Measurements from ENCODE around the gene PTPRK. TPM values are rescaled to one million over a fixed set of nuclear protein-coding genes. Genes with fewer than 3 reads are reported as not detected.

PTPRK gene
- total RNA-seq, 2 experiments from 2014 or later: 1.8 to 2.2 TPM

DNA sequence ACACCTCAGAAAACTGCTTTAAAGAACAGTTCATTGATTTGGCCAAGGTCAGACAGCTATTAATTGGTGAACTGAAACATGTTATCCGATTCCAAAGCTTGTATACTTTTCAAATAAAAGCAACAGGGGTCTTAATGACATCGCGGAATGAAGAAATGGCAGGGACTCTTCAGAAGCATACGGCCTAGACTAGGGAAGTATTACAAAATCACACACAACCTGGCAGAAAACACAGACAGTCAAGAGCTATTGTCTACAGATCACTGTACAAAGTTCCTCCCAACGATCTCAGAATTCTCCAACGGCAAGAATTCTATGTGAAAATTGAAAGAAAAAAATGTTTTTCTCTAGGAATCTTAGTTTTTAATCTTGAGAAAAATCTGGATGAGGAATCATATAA is 105.5 kb downstream of the PTPRK start:
- Mint-ChIP-seq H3K4me1 (ENCODE audit: low read depth) (no peaks in the 10 kb centered on the region), H3K4me3 (no peak overlapping the region), H3K36me3 (no peaks in the 10 kb centered on the region), H3K9me3 (peaks cover 10% of the 10 kb centered on the region), H3K27ac (no peak overlapping the region), H3K27me3 (no peaks in the 10 kb centered on the region)
- ChIA-PET CTCF (no interaction called here), POLR2A (no interaction called here)
- no peak for DNase-seq
- intact Hi-C loops (cut with micrococcal nuclease): no loop called here

DNA sequence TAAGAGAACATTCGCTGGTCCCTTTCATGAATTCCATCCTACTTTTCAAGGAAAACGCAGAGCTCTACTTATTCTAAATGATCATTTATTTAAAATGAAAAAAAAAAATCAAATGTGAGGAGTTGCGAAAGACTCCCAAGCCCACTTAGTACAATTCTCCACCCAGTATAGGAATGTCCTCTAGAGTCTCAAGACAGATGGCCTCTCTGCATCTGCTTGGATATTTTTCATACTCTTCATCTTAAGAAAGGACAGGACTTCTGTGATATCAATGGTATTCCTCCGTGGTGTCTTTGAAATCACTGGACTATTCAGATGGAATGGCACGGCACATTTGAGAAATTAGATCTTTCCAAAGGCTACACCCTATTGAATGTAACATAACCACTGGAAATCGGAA is 107.1 kb downstream of the PTPRK start:
- ChIA-PET POLR2A (no interaction called here), CTCF (no interaction called here)
- Mint-ChIP-seq H3K9me3 (peaks cover 2% of the 10 kb centered on the region), H3K4me3 (no peak overlapping the region), H3K27me3 (no peaks in the 10 kb centered on the region), H3K4me1 (ENCODE audit: low read depth) (no peaks in the 10 kb centered on the region), H3K27ac (no peak overlapping the region), H3K36me3 (no peaks in the 10 kb centered on the region)
- DNase-seq: no peak
- intact Hi-C loops (cut with micrococcal nuclease): no loop called here

DNA sequence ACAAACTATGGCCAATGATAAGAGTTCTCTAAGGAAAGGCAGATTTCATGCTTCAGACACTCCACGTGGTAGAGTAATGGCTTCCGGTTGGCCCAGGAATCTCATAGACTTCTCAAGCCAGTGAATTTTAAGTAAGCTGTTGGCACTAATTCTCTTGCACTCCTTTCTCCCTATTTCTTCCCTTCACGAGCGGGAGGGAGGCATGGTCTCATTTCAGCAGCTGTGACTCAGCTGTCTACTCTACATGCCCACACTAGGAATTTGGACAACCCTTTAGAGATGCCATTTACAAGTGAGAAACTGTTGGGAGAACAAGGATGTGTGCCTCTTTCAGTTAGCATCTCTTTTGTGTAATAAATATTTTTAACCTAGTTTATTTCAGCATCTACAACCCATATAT is 107.7 kb downstream of the PTPRK start:
- intact Hi-C loops (cut with micrococcal nuclease): no loop called here
- H3K4me1 Mint-ChIP-seq (ENCODE audit: low read depth): no peaks in the 10 kb centered on the region
- H3K4me3 Mint-ChIP-seq: no peak overlapping the region
- no peaks in the 10 kb centered on the region for H3K36me3 Mint-ChIP-seq
- H3K9me3 Mint-ChIP-seq: no peaks in the 10 kb centered on the region
- DNase-seq: no peak
- no peak overlapping the region for H3K27ac Mint-ChIP-seq
- no peaks in the 10 kb centered on the region for H3K27me3 Mint-ChIP-seq
- ChIA-PET POLR2A (no interaction called here), CTCF (no interaction called here)

DNA sequence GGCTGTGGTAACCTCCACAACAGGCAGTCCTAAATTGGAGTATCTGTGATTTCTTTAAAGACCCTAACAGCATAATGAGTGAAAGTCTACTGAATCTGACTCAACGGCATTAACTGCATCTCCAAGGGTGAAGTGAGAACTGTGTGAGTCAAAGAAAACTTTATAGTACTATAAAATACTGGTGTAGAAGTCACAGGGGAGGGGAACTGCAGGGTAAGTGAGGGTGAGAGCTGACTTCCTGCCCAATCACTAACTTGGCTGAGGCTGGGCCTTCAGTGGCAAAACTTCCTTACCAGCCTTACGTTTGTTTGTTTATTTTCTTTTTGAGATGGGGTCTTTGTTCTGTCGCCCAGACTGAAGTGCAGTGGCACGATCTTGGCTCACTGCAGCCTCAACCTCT is 109.8 kb downstream of the PTPRK start:
- Mint-ChIP-seq H3K4me3 (no peak overlapping the region), H3K27ac (no peak overlapping the region), H3K36me3 (no peaks in the 10 kb centered on the region), H3K9me3 (no peaks in the 10 kb centered on the region), H3K4me1 (ENCODE audit: low read depth) (no peaks in the 10 kb centered on the region), H3K27me3 (no peaks in the 10 kb centered on the region)
- intact Hi-C loops (cut with micrococcal nuclease): no loop called here
- ChIA-PET CTCF (no interaction called here), POLR2A (no interaction called here)
- DNase-seq: no peak

DNA sequence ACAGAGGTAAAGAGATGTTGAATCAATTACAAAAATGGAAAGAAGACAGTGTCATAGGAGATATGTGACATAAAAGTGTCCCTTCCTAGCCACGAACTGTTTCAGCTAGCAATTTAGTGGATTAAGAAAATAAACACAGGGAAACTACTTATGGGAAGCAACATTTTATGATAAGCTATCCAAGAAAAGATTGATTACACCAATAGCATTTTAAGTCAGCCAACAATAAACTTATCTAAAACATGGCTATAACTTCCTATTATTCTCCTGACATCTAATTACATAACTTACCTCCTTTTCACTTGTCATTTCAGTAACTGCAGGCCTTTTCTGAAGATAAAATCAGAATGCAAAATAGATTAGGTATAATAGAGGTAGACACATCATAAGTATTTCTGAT is 111.4 kb downstream of the PTPRK start:
- no peaks in the 10 kb centered on the region for H3K27me3 Mint-ChIP-seq

DNA sequence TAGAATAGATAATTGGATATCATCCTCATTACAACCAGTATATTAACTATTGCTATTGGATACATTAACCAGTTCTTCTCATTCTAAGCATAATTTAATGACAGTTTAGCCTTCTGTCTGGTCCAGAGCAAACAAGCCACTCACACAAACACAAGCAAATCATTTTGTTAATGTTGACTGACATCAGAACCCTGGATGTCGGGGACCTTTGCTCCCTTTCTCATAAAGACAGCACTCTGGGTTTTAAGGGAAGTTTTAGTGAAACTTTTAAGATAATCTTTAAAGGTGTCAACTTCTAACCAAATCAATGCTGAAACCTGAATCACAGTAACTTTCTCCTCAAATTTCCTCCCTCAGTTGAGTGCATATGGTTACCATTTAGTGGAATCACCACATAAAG is 113.9 kb downstream of the PTPRK start:
- ChIA-PET POLR2A (no interaction called here), CTCF (no interaction called here)
- no peaks in the 10 kb centered on the region for H3K27me3 Mint-ChIP-seq
- no peak overlapping the region for H3K27ac Mint-ChIP-seq
- no peaks in the 10 kb centered on the region for H3K36me3 Mint-ChIP-seq
- H3K4me1 Mint-ChIP-seq (ENCODE audit: low read depth): no peaks in the 10 kb centered on the region
- H3K9me3 Mint-ChIP-seq: no peaks in the 10 kb centered on the region
- intact Hi-C loops (cut with micrococcal nuclease): no loop called here
- H3K4me3 Mint-ChIP-seq: no peak overlapping the region
- DNase-seq: no peak

More for the DNA sequence above, 111.4 kb downstream of the PTPRK start:
- Mint-ChIP-seq H3K4me1 (ENCODE audit: low read depth) (no peaks in the 10 kb centered on the region), H3K36me3 (no peaks in the 10 kb centered on the region), H3K27ac (no peak overlapping the region), H3K4me3 (no peak overlapping the region), H3K9me3 (no peaks in the 10 kb centered on the region)
- ChIA-PET CTCF (no interaction called here), POLR2A (no interaction called here)
- no peak for DNase-seq
- intact Hi-C loops (cut with micrococcal nuclease): no loop called here

DNA sequence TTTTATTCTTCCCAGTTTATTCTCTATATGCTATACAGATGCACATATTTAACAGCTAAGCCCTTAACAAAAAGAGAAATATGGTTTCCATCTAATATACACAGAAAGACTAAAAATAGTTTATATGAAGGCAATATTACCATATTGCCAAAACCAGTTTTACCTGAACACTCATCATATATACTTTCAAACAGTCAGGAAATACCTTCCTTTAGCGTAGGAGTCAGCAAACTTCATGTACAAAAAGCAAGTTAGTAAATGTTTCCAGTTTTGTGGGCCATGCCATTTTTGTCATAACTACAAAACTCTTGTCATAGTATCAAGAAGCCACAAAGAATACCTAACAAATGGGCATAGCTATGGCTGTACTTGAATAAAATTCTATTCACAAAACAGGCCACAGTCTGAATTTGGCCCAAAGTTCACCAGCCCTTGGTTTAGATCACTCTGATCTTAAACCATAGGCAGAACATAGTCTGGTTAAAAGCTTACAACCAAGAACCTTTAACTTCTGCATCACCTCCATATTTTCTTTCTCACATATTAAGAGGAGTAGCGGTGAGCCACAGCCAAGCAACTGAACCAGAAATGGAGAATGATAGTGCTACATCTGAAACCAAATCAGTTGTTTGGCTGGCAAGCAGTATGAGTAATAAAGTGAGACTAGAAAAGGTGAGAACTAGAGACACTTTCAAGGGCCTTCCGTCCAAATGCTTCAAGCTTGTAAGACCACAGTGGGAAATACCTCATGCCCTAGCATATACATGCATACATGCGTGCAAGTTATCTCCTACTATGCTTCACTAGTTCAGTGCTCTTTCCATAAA is 116.6 kb downstream of the PTPRK start:
- Mint-ChIP-seq H3K4me3 (no peak overlapping the region), H3K9me3 (no peaks in the 10 kb centered on the region), H3K36me3 (no peaks in the 10 kb centered on the region), H3K27me3 (no peaks in the 10 kb centered on the region), H3K27ac (no peak overlapping the region), H3K4me1 (ENCODE audit: low read depth) (no peaks in the 10 kb centered on the region)
- ChIA-PET CTCF (interaction anchor here (1.7 kb wide), 1 partner anchor 116 kb away, joined by 4 read pairs; the partner anchor contains the start of gene PTPRK), POLR2A (no interaction called here)
- no peak for DNase-seq
- intact Hi-C loops (cut with micrococcal nuclease): no loop called here

DNA sequence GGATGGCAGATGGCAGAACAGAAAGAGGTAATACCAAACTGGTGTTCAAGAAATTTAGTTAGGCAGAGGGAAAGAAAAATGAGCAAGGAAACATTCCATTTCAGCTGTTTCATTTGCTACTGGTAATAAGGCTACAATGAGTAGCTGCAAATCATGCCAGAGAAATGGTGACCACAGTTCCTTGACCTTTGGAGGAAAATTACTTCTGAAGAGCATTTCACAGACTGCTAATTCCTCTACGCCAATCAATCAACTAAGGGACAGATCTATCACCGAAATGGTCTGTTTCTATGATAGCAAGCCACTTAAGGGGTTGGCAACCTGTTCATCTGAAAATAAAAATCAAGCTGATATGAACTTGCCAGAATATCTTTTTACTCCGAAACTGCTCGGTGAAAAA is 119.5 kb downstream of the PTPRK start:
- no peaks in the 10 kb centered on the region for H3K36me3 Mint-ChIP-seq
- no peaks in the 10 kb centered on the region for H3K27me3 Mint-ChIP-seq
- DNase-seq: no peak
- no peaks in the 10 kb centered on the region for H3K4me1 Mint-ChIP-seq (ENCODE audit: low read depth)
- ChIA-PET POLR2A (no interaction called here), CTCF (no interaction called here)
- no peaks in the 10 kb centered on the region for H3K9me3 Mint-ChIP-seq
- H3K27ac Mint-ChIP-seq: no peak overlapping the region
- intact Hi-C loops (cut with micrococcal nuclease): no loop called here
- H3K4me3 Mint-ChIP-seq: no peak overlapping the region

DNA sequence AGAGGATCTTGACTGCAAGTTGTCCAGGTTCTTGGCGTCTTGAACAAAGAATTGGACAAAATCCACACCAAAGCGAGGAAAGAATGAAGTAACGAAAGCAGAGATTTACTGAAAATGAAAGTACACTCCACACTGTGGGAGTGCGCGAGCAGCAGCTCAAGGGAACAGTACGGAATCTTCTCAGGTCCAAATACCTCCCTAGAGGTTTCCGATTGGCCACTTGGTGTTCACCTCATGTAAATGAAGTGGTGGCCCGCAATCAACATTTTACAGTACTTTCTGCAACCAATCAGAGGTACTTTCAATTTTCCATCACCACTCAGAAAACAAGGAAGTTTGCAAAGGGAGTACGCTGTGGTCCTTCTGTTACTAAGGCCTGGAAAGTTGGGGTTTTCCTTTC is 122.4 kb downstream of the PTPRK start:
- Mint-ChIP-seq H3K27me3 (no peaks in the 10 kb centered on the region), H3K4me3 (no peak overlapping the region), H3K36me3 (no peaks in the 10 kb centered on the region), H3K27ac (no peak overlapping the region), H3K9me3 (no peaks in the 10 kb centered on the region), H3K4me1 (ENCODE audit: low read depth) (no peaks in the 10 kb centered on the region)
- ChIA-PET CTCF (no interaction called here), POLR2A (no interaction called here)
- no peak for DNase-seq
- intact Hi-C loops (cut with micrococcal nuclease): no loop called here

DNA sequence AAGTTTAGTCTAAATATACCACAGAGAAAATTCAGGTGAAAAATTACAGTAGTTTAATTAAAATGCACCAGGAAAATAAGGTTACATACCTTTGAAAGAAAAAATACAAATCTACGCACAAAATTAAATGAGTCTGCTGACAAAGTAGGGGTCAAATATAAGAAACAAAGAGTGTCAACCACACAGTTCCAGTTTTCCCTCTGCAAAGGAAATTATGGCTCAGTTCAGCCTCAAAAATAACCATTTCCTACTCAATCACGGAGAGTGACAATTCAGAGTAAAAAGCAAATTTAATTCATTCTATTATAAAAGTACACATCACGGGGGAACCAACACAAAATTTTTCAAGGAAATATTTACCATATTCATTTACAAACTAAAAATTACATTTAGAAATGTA is 124.8 kb downstream of the PTPRK start:
- H3K4me3 Mint-ChIP-seq: no peak overlapping the region
- no peaks in the 10 kb centered on the region for H3K4me1 Mint-ChIP-seq (ENCODE audit: low read depth)
- no peak overlapping the region for H3K27ac Mint-ChIP-seq
- CTCF ChIA-PET: no interaction called here
- no peaks in the 10 kb centered on the region for H3K36me3 Mint-ChIP-seq
- POLR2A ChIA-PET: no interaction called here
- DNase-seq: no peak
- H3K9me3 Mint-ChIP-seq: no peaks in the 10 kb centered on the region
- no peaks in the 10 kb centered on the region for H3K27me3 Mint-ChIP-seq
- intact Hi-C loops (cut with micrococcal nuclease): no loop called here

DNA sequence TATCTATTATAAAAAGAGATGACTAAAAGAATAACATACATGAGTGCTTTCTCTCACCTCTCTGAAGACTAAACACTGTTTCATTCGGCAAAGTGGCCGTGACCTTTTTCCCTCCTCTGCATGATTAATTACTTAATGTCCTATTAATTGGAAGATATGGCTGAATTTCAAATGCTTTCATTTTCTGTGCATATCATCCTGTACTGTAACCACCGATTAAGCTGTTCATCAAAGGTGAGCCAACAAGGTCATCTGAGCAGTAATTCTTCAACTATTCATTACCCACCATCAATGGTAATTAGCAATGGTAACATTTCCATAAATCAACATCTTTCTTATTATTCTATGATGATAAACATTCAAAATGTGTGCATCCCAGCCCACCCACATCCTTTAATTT is 125.2 kb downstream of the PTPRK start:
- intact Hi-C loops (cut with micrococcal nuclease): no loop called here
- CTCF ChIA-PET: no interaction called here
- no peak overlapping the region for H3K4me3 Mint-ChIP-seq
- no peak for DNase-seq
- H3K27me3 Mint-ChIP-seq: no peaks in the 10 kb centered on the region
- H3K4me1 Mint-ChIP-seq (ENCODE audit: low read depth): no peaks in the 10 kb centered on the region
- H3K27ac Mint-ChIP-seq: no peak overlapping the region
- POLR2A ChIA-PET: no interaction called here
- no peaks in the 10 kb centered on the region for H3K9me3 Mint-ChIP-seq
- no peaks in the 10 kb centered on the region for H3K36me3 Mint-ChIP-seq

DNA sequence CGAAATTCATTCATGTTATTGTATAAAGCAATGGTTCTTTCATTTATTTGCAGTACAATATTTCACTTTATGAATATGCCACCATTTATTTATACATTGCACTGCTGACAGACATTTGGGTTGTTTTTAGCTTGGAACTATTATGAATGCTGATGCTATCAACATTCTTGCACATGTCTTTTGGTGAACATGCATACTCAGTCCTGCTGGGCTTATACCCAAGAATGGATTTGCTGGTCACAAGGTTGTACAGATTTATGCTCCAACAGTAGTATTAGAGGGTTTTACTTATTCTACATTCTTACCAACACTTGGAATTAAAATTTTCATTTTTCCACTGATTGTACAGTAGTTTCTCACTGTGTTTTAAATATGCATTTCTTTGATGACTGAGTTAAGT is 126.2 kb downstream of the PTPRK start:
- no peaks in the 10 kb centered on the region for H3K36me3 Mint-ChIP-seq
- POLR2A ChIA-PET: no interaction called here
- no peak overlapping the region for H3K4me3 Mint-ChIP-seq
- H3K4me1 Mint-ChIP-seq (ENCODE audit: low read depth): no peaks in the 10 kb centered on the region
- intact Hi-C loops (cut with micrococcal nuclease): no loop called here
- H3K27me3 Mint-ChIP-seq: no peaks in the 10 kb centered on the region
- H3K9me3 Mint-ChIP-seq: no peaks in the 10 kb centered on the region
- CTCF ChIA-PET: no interaction called here
- H3K27ac Mint-ChIP-seq: no peak overlapping the region
- DNase-seq: no peak

DNA sequence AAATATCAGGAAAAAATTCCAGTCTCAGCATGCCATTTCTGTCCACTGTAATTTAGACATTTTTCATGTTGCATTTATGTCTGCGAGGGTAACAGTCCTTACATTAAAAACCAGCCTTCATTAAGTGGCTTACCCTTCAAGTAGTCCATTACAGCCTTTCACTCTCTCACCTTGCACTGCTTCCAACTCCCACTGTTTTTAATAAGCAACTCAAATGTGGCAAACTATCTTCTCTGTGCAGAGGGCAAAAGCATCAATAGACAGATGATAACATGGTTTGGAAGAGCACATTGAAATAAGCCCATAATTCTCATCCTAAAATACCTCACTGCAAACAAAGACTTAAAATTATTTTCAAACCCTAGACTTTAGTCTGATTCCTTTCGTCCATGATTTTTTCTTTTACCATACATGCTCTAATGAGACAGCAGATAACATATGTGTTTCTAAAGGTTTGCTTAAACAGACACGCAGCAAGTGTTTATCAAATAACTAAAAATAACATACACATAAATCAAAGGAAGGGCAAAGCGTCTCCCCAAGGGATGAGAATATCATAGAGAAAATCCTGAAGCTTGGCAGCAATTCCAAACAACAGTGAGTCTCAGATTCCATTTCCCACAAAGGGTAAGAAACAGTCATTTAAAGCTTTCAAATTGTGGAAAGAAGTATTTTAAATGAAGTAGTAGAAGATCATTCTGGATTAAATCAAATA is 130.4 kb downstream of the PTPRK start:
- ChIA-PET CTCF (no interaction called here), POLR2A (no interaction called here)
- H3K4me1 Mint-ChIP-seq (ENCODE audit: low read depth): no peaks in the 10 kb centered on the region
- intact Hi-C loops (cut with micrococcal nuclease): no loop called here
- H3K36me3 Mint-ChIP-seq: no peaks in the 10 kb centered on the region
- no peak for DNase-seq
- H3K27me3 Mint-ChIP-seq: no peaks in the 10 kb centered on the region
- no peak overlapping the region for H3K27ac Mint-ChIP-seq
- H3K4me3 Mint-ChIP-seq: no peak overlapping the region
- no peaks in the 10 kb centered on the region for H3K9me3 Mint-ChIP-seq

Data from activated CD4-positive, alpha-beta memory T cell treated with anti-CD3 and anti-CD28 coated beads for 36 hours (primary cell).